HG03354 (cell line): Measurements from ENCODE around the gene POU6F1.
"Not testable (repeated sequence)": the region's sequence is repeated elsewhere in the genome, so short reads cannot be mapped to it uniquely, and the experiment has no call there.

ENCODE experiments used
- ATAC-seq: cut with Tn5 transposase; IDR thresholded peaks from one replicate; pipeline ENCODE4 v1.9.1; 2021; ENCODE audit warnings: mild to moderate bottlenecking; ENCODE audit not compliant: unreplicated experiment, poor library complexity, severe bottlenecking

POU6F1 gene, protein sequence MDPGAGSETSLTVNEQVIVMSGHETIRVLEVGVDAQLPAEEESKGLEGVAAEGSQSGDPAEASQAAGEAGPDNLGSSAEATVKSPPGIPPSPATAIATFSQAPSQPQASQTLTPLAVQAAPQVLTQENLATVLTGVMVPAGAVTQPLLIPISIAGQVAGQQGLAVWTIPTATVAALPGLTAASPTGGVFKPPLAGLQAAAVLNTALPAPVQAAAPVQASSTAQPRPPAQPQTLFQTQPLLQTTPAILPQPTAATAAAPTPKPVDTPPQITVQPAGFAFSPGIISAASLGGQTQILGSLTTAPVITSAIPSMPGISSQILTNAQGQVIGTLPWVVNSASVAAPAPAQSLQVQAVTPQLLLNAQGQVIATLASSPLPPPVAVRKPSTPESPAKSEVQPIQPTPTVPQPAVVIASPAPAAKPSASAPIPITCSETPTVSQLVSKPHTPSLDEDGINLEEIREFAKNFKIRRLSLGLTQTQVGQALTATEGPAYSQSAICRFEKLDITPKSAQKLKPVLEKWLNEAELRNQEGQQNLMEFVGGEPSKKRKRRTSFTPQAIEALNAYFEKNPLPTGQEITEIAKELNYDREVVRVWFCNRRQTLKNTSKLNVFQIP

DNA sequence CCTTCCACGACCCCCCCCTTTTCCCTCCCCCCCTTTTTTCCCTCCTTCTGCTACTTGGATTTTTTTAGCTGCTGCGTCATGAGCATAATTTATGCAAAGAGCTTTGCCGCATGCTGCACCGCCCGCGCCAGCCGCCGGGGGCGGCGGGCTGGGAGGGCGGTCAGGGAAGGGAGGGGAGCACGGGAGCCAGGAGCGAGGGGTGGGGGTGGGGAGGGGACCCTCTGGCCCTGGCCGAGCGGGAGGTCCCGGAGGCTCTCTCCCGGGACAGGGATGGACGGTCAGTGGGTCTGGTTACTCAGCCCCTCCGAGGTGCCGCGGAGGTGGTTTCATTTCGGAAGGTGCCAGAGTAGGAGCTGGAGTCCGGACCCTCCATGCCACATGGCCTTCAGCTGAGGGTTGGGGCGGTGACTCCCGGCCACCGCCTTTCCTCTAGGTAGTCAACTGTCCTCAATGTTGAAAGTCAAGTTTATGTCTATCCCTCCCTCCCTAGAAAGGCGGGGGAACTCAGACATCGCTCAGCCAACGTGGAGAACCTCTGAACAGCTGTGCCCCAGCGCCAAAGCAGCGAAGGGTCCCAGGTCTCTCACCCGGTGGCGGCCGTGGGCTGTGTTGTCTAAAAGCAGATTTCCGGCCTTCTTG lies at the start of gene POU6F1:
Gene POU6F1 (minus strand): TSS at position 95 of the 639 bp plus-strand sequence. CDS start 11,226 bp downstream, outside the sequence.
- ATAC-seq: peak; percentile 86

DNA sequence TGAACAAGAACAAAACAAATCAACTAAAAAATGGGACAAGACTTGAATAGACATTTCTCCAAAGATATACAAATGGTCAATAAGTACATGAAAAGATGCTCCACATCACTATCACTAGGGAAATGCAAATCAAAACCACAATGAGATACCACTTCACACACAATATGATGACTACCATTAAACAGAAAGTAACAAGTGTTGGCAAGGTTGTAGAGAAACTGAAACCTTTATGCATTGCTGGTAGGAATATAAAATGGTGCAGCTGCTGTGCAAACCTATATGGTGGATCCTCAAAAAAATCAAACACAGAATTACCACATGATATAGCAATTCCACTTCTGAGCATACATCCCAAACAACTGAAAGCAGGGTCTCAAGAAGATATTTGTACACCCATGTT lies 47.2 kb upstream of the POU6F1 start:
- peak; percentile 56 for ATAC-seq

DNA sequence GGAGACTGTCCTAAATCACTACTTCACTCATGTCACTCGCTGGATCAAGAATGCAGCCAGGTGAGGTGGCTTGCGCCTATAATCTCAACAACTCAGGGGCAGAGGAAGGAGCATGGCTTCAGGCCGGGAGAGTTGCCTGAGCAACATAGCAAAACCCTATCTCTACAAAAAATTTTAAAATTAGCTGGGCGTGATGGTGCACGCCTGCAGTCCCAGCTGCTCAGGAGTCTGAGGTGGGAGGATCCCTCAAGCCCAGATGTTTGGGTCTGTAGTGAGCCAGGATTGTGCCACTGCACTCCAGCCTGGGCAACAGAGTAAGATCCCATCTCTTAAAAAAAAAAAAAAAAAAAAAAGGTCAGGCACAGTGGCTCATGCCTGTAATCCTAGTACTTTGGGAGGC lies 46.4 kb upstream of the POU6F1 start:
- ATAC-seq: no peak

DNA sequence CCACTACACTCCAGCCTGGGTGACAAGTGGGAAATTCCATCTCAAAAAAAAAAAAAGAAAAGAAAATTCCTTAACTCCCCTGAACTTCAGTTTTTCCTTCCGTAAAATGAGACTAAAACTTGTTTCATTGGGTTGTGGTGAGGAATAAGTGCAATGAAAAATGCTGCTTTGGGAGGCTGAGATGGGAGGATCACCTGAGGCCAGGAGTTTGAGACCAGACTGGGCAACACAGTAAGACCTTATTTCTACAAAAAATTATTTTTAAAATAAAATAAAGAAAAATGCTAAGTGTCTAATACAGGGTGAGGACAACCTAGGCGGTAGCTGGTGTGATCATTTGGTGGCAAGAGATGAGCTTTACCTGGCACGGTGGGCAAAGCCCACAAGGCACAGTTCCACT lies 45.5 kb upstream of the POU6F1 start:
- no peak for ATAC-seq

DNA sequence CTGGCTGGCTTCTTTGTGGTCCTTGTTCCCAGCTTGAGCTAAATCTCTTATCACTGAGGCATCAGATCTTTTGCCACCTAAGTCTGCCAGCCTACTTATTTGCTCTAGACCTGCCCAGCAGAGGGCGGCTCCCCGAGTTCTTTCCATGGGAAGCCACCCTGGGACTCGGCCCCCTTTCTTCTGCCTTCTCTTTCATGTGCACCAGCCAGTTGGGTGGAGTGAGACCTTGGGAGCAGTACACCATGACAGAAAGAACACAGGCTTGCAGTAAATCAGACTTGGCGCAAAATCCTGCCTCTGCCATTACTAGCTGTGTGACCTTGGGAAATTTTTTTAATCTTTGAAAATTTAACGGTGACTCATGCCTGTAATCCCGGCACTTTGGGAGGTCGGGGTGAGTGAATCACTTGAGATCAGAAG lies 44.9 kb upstream of the POU6F1 start:
- no peak for ATAC-seq

DNA sequence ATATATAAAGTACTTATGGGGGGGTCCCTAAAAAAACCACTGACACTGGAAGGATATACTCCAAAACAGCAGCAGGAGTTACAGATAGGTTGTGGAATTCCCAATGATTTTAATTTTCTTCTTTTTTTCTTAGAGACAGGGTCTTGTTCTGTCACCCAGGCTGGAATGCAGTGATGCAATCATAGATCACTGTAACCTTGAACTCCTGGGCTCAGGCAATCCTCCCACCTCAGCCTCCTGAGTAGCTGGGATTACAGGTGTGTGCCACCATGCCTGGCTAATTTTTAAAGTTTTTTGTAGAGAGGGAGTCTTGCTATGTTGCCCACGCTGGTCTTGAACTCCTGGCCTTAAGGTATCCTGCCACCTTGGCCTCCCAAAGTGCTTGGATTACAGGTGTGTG lies 41.7 kb upstream of the POU6F1 start:
- ATAC-seq: not testable (repeated sequence)

DNA sequence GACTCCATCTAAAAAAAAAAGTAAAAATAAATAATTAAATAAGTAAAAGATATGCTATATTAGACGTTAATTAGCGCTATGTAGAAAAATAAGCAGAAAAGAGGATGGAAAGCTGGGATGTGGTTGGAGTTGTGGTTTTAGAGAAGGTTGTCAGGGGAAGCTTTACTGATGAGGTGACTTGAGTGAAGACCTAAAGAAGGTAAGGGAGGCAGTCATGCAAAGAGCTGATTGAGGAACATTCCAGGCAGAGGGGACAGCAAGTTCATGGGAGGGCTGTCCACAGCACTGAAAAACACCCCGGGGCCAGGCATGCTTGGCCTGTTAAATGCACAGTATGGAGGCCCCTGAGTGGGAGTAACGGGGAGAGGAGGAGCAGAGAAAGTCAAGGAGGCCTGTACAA lies 36.7 kb upstream of the POU6F1 start:
- ATAC-seq: no peak

DNA sequence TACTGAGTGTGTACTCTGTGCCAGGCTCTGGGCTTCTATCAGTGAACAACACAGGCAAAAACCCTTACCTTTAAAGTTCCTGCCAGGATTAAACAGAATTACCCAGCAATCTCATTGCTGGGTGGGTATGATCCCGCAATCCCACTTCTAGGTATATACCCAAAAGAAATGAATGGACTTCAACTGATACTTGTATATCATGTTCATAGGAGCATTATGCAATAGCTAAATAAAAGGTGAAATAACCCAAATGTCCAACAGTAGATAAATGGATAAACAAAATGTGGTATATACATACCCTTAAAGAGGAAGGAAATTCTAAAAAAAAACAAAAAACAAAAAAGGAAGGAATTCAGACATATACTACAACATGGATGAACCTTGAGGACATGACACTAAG lies 35.4 kb upstream of the POU6F1 start:
- no peak for ATAC-seq

DNA sequence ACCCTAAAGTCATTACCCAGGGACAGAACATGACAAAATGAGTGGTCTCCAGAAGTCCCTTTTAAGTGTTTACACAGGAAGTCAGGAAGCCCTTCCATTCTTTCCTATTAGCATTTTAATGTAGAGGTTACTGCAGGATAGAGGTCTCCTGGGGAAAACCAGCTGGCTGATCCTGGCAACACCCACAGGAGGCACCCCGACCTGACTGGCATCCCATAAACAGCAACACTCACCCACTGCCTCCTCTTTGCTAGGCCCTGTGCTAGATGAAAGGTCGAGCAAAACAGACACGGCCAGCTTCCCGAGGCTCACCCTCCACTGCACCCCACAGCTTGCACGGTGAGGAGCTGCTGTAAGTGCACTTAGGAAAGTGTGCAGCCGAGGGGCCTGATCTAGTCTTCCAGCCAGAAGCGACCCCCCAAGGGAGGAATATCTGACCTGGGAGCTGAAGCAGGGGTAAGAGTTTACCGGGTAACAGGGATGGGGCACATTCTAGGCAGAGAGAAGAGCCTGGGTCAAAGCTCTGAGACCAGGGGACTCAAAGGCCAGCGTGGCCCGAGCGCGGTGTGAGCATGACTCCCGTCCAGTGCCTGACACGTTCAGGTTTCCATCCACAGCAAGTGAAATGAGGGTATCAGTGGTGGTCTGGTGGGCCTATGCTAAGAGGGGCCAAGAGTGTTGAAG lies 29.8 kb upstream of the POU6F1 start:
- no peak for ATAC-seq

DNA sequence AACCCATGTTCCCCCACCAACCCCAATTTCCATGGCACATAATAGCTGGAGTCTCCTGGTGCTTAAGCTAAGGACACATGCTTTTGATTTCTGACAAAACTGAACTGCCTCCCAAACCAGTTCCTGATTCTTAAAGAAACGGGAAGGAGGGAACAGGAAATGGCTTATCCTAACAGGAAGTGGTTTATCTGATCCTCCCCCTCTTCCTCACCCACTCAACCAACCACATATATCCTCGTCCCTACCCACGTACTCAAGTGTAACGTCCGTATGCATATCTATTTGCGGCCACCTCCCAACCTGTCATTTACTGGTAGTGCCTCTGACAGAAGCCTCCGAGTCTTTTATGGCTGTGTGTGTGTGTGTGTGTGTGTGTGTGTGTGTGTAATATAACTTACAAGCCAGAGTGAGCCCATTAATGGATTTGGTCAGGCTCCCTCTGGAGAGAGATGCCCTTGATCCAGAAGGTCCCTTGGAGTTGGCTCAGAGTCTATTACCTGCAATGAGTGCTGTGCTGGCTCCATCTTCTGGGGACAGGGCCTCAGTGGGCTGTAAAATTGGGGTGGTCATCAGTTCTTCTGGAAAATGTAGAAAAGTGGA lies 28.5 kb upstream of the POU6F1 start:
- no peak for ATAC-seq

DNA sequence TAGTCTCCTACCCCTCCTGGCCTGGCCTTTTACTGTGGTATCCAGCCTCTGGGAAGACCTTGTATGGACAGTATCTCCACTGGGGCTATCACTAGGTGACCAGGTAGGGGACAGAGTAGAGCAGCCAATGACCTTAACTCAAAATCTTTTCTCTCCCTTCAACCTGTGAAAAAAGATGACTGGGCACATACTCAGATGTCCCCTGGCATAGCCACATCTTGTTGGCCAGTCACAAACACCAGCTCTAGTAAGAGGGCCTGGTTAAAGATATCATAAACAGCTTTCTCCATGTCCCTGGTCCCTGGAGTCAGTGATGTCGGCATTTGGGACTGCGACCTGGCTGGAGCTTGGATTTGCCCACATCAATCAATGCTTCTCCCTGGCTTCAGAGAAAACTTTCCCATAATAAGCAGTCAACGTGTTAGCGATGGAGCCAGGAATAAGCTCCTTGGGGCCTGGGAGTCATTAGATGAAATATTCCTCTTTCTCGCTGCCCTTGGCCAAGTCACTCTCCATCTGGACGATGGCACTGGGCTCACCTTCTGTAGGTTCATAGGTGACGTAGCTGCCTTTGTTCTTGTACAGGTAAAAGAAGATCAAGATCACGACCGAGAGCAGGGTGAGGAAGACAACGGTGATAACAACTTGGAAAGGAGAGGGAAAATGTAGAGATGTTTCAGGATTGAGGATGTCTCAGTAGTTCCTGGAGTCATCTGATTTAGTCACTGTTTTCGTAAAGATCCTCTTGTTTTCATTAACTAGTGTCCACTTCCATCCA lies 27.8 kb upstream of the POU6F1 start:
- ATAC-seq: no peak

DNA sequence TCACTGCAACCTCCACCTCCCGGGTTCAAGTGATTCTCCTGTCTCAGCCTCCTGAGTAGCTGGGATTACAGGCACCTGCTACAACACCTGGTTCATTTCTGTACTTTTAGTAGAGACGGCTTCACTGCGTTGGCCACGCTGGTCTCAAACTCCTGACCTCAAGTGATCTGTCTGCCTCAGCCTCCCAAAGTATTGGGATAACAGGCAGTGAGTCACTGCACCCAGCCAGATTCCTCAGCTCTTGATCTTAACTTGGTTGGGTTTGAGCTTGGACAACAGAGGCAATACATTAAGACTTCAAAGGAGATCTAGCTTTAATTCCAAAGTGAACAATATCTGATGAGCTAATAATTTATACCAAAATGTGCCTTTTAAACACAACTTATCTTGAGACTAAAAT lies 26.4 kb upstream of the POU6F1 start:
- no peak for ATAC-seq

DNA sequence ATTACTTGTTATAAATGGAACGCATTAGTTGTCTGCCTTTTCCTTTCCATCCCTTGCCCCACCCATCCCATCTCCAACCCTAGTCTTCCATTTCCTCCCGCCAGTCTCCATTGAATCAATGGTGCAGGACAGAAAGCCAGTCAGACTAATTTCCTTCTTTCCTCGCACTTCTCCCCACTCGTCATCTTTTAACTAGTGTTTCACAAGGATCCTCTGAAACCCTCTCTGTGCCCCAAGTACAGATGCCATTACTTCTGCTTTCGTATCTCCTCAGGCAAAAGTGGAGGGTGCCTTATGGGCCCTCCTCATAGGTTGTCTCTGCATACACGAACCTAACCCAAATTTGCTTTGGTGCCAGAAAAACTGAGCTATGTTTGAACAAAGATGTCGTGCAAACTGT lies 25.0 kb upstream of the POU6F1 start:
- no peak for ATAC-seq

DNA sequence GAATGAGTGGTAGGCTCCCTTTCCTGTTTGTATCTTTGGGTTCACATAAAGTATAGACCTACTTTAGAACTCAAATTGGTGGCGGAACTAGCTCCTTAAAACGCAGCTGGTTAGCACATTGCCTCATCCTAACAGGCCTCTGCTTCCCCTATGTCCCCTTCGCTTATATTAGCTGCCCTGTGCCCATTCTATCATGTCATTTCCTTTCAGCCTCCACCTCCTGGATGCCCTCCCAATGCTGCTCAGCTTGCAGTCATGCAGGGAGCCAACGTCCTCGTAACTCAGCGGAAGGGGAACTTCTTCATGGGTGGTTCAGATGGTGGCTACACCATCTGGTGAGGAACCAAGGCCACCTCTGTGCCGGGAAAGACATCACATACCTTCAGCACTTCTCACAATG lies 24.3 kb upstream of the POU6F1 start:
- no peak for ATAC-seq

DNA sequence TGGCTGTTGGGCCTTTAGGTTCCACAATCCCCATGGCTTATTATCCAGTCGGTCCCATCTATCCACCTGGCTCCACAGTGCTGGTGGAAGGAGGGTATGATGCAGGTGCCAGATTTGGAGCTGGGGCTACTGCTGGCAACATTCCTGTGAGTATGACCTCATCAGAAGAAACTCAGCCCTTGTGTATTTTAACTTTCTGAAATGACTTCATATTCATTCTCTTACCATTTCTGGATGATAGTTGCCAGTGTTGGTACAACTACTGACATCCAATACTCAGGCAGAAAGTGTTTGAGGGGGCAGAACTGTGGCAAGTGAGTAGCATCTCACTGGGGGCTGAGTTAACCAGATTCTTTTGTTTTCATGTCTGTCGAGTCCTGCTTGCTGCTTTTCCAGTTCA lies 23.1 kb upstream of the POU6F1 start:
- no peak for ATAC-seq

DNA sequence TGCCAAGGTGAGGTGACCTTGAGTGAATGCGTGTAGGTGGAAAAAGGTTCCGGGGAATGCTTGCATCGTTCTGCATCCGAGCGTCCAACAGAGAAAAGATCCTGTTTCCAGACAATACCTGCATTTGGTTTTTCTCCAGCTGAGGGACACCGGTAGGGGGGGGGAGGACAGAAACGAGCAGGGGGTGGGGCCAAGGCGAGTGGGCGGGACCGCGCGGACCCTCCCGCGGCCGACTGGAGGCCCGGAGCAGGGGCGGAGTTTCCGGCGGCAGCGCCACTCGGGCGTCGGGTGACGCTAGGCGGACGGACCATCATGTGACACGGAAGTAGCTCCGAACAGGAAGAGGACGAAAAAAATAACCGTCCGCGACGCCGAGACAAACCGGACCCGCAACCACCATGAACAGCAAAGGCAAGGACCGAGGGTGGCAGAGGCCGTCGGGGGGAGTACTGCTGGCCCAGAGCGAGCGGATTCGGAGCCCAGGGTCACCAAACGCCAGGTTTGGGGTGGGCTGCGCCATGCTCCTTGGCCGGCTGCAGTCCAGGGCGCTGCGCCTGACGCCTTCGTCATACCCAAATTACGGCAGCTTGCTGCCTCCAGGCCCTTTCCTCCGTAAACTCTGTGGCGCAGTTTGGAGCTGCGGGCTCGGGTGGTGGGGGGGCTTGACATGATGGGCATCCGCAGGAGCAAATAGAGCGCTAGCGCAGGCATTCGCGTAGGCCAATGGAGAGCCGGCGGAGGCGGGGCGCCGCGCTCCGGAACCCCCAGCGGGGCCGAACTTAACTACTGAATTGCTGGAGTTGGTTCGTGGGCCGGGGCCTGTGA lies 20.9 kb upstream of the POU6F1 start, which contains the start of gene DAZAP2:
Gene DAZAP2 (plus strand): TSS at position 317 of the 825 bp plus-strand sequence. CDS start 82 bp downstream, at position 399.
- peak; percentile 92 for ATAC-seq

DNA sequence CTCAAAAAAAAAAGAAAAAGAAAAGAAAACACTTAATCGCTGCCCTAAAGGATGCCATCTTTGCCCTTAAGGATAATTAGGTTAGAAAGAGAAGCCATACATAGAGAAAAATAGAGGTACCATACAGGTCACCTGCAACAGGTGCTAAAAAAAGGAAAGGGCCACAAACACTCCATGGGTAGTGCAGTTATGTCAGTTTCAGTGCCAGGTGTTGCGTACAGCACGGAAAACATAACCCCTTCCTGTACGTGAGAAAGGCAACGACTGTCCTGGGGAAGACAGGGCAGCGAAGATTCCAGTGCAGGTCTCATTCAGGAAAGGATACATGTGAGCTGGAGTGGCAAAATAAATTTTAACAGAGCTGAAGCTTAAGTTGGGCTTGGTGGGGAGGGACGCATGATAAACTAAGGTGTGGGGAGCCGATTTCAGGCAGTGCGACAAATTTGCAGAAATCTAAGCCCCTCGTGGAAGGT lies 20.2 kb upstream of the POU6F1 start:
- peak; percentile 6 for ATAC-seq

DNA sequence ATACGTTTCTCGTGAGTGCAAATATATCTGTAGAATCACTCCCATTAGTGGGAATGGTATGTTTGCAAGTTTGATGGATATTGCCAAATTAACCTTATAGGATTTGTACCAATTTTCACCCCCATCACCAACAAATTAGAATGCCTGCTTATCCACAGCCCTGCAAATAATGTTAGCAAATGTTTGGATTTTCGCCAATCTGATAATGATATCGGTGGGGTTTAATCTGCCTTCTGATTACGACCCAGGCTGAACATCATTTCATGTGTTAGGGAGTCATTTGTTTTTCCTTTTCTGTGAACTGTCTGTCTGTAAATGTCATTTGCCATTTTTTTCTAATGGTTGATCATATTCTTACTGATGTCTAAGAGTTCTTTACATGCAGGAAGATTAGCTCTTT lies 16.7 kb upstream of the POU6F1 start:
- ATAC-seq: no peak
